MCF 10A (cell line): ENCODE measurements around the gene NMUR1. TPM values are rescaled to one million over a fixed set of nuclear protein-coding genes. Genes with fewer than 3 reads are reported as not detected.

Source experiments
- BruUV-seq: library from RNA; stranded (reverse); fragments of 400-500 nt; replicated peaks from 2 replicates; lab custom pipeline; 2021; lab: Mats Ljungman, UMichigan
- CTCF ChIA-PET: fragments of 300-600 bp; sonication (Branson Sonifier 250); formaldehyde crosslinking; extraction: SDS; loops from one replicate; lab custom pipeline; 2021; ENCODE audit warnings: antibody characterized with exemption, inconsistent platforms; lab: Yijun Ruan, JAX
- POLR2A ChIA-PET: fragments of 300-600, 350-650 bp; sonication (Branson Sonifier 250); formaldehyde crosslinking; extraction: SDS; loops from one replicate; lab custom pipeline; 2020; ENCODE audit warnings: antibody characterized with exemption, inconsistent platforms; lab: Yijun Ruan, JAX
- DNase-seq: peaks from one replicate; pipeline ENCODE4 v3.0.0-alpha.2; 2018; ENCODE audit not compliant: unreplicated experiment
- H3K27ac Mint-ChIP-seq: one replicate; pipeline ENCODE4 v1.8.0; 2022; ENCODE audit warnings: mild to moderate bottlenecking, low read depth, mixed read lengths; ENCODE audit not compliant: unreplicated experiment
- H3K27me3 Mint-ChIP-seq: one replicate; pipeline ENCODE4 v1.8.0; 2022; ENCODE audit warnings: mixed read lengths; ENCODE audit not compliant: insufficient read depth, unreplicated experiment
- H3K36me3 Mint-ChIP-seq: one replicate; pipeline ENCODE4 v1.8.0; 2022; ENCODE audit warnings: mild to moderate bottlenecking, moderate library complexity, mixed read lengths; ENCODE audit not compliant: insufficient read depth, unreplicated experiment
- H3K4me1 Mint-ChIP-seq: one replicate; pipeline ENCODE4 v1.8.0; 2022; ENCODE audit warnings: mixed read lengths; ENCODE audit not compliant: insufficient read depth, unreplicated experiment
- H3K4me3 Mint-ChIP-seq: one replicate; pipeline ENCODE4 v1.8.0; 2022; ENCODE audit warnings: mild to moderate bottlenecking, moderate library complexity, mixed read lengths; ENCODE audit not compliant: unreplicated experiment
- H3K9me3 Mint-ChIP-seq: one replicate; pipeline ENCODE4 v1.8.0; 2022; ENCODE audit warnings: mixed read lengths; ENCODE audit not compliant: unreplicated experiment
- CTCF ChIP-seq: fragments of 200-600 bp; IDR thresholded peaks from one replicate; pipeline ENCODE4 v1.8.0; 2022; ENCODE audit warnings: antibody characterized with exemption, mild to moderate bottlenecking; ENCODE audit not compliant: unreplicated experiment
- intact Hi-C: fragments of 100-400 bp; cut with micrococcal nuclease; formaldehyde crosslinking; loops from 2 replicates; pipeline ENCODE4 v1.14.1; 2022
- total RNA-seq: library from RNA; stranded (reverse); gene quantifications from 2 replicates; pipeline ENCODE4 v1.2.3, GENCODE V29; 2022

NMUR1 gene
- total RNA-seq, 1 experiment from 2014 or later = not detected

GRCh38 chr2:231479455-231479854, 50.8 kb downstream of the NMUR1 start:
- no peak overlapping the region for H3K27ac Mint-ChIP-seq
- H3K4me1 Mint-ChIP-seq = peaks cover 9% of the 10 kb centered on the region
- POLR2A ChIA-PET = interaction anchor here (0.6 to 1.1 kb wide), 2 partner anchors 12 to 73 kb away, joined by 3 read pairs; no protein-coding TSS in a partner anchor
- TF ChIP-seq CTCF = no peak
- H3K9me3 Mint-ChIP-seq = no peaks in the 10 kb centered on the region
- no peaks in the 10 kb centered on the region for H3K36me3 Mint-ChIP-seq
- DNase-seq = no peak
- no peaks in the 10 kb centered on the region for H3K27me3 Mint-ChIP-seq
- BruUV-seq = no TSS peak
- H3K4me3 Mint-ChIP-seq = no peak overlapping the region
- CTCF ChIA-PET = interaction anchor here (0.6 to 5.2 kb wide), 4 partner anchors 9 to 80 kb away, joined by 3 to 39 read pairs (median 4); no protein-coding TSS in a partner anchor
- intact Hi-C loops = no loop called here

GRCh38 chr2:231476920-231477319, 53.3 kb downstream of the NMUR1 start:
- no TSS peak for BruUV-seq
- TF ChIP-seq CTCF = no peak
- H3K36me3 Mint-ChIP-seq = no peaks in the 10 kb centered on the region
- H3K27ac Mint-ChIP-seq = no peak overlapping the region
- ChIA-PET CTCF (interaction anchor here (0.6 to 1.1 kb wide), 2 partner anchors 238 to 557 kb away, joined by 3 read pairs; no protein-coding TSS in a partner anchor), POLR2A (interaction anchor here (3.8 kb wide), 1 partner anchor 13 kb away, joined by 26 read pairs; the partner anchor contains the start of gene NCL)
- H3K27me3 Mint-ChIP-seq = peaks cover 12% of the 10 kb centered on the region
- peaks cover 8% of the 10 kb centered on the region for H3K4me1 Mint-ChIP-seq
- DNase-seq = no peak
- intact Hi-C loops = no loop called here
- no peaks in the 10 kb centered on the region for H3K9me3 Mint-ChIP-seq
- H3K4me3 Mint-ChIP-seq = no peak overlapping the region

GRCh38 chr2:231475965-231476364, 54.3 kb downstream of the NMUR1 start:
- H3K9me3 Mint-ChIP-seq = no peaks in the 10 kb centered on the region
- no peak overlapping the region for H3K27ac Mint-ChIP-seq
- peaks cover 12% of the 10 kb centered on the region for H3K27me3 Mint-ChIP-seq
- CTCF ChIA-PET = interaction anchor here (0.6 to 1.4 kb wide), 3 partner anchors 9 to 19 kb away, joined by 3 to 4 read pairs (median 3); no protein-coding TSS in a partner anchor
- no peak for DNase-seq
- no peak overlapping the region for H3K4me3 Mint-ChIP-seq
- BruUV-seq = no TSS peak
- H3K36me3 Mint-ChIP-seq = no peaks in the 10 kb centered on the region
- intact Hi-C loops = no loop called here
- H3K4me1 Mint-ChIP-seq = peaks cover 8% of the 10 kb centered on the region
- TF ChIP-seq CTCF = no peak
- POLR2A ChIA-PET = interaction anchor here (3.8 kb wide), 1 partner anchor 12 kb away, joined by 26 read pairs; the partner anchor contains the start of gene NCL

Other genes starting within 250 kb of the NMUR1 start
- gene B3GNT7, start 134.7 kb downstream of the NMUR1 start, total RNA-seq = not detected in 2 replicates
- gene NCL, start 66.0 kb downstream of the NMUR1 start, total RNA-seq = 578 and 778 TPM in 2 replicates
- not detected in 2 replicates for gene TEX44, start 62.4 kb upstream of the NMUR1 start, total RNA-seq
- 501 and 713 TPM in 2 replicates for gene PTMA, start 178.1 kb upstream of the NMUR1 start, total RNA-seq